ENCODE measurements around the gene NDRG3.
A peak's percentile ranks its signal among the peaks of the same experiment; 100 is the strongest.

Gene NDRG3

DNA sequence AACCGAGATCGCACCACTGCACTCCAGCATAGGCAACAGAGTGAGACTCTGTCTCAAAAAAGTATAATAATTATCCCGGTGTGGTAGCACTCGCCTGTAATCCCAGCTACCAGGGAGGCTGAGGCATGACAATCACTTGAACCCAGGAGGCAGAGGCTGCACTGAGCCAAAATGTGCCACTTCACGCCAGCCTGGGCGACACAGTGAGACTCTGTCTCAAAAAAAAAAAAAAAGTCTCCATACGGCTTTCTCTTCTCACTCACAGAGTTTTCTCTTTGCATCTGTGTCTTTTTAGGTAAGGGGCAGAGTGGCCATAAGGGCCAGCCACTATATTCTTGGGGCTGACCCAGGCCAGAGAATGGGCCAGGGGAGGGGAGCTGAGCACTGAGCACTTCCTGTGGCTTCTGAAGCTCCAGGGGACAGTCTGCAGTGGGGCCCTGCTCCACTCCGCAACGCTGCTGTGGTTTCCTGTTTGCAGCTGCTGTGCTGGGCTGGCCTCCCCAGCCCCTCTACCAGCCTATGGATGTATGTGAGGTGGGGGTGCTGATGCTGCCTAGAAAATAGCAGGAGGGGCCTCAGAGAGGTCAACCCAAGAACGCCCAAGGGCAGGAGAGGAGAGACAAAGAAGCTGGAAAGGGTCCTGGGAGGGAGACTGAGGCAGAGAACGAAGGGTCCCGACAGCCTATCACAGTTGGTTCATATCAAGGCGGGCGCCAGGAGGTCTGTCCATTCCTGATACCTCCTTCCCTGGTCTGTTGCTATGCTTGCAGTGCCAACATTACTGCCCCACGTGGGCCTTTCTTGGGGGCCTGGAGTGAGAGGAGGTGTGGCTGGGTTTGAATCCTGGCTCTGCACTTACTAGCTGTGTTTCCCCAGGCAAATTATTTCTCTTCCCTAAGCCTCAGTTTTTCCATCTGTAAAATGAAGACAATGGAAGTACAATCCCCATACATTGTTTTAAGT, 115.9 kb downstream of the NDRG3 start:
- H2AFZ ChIP-seq (ENCODE audit: low read length): peak overlapping the region; percentile 92
- DNase-seq (ENCODE audit: low spot score): no peak
- H3K9me3 ChIP-seq (replicated peaks in 1 of 2; ENCODE audit: control insufficient read depth in 2 of 2, insufficient read depth in 1 of 2, low read depth in 1 of 2, low read length in 2 of 2): no peaks in the 10 kb centered on the region
- H2AK5ac ChIP-seq (ENCODE audit: low read depth, low read length): no peak overlapping the region
- no peak overlapping the region for H3K14ac ChIP-seq (ENCODE audit: low read length)
- H3K27ac ChIP-seq (replicated peaks; ENCODE audit: low read length): no peak overlapping the region
- H4K8ac ChIP-seq (ENCODE audit: low read depth, low read length): no peak overlapping the region
- H2BK15ac ChIP-seq (ENCODE audit: low read length): peak overlapping the region; percentile 58
- H3K23ac ChIP-seq (ENCODE audit: low read depth, low read length, poor library complexity): peak overlapping the region; percentile 83
- no peak overlapping the region for H2BK120ac ChIP-seq (ENCODE audit: low read depth, low read length)
- H3K4me2 ChIP-seq (ENCODE audit: insufficient read depth, low read length, poor library complexity, severe bottlenecking): no peak overlapping the region
- H2BK5ac ChIP-seq (ENCODE audit: low read length): no peak overlapping the region
- no peaks in the 10 kb centered on the region for H3K36me3 ChIP-seq (replicated peaks in 1 of 2; ENCODE audit: control insufficient read depth in 2 of 2, insufficient read depth in 2 of 2, low read length in 2 of 2)
- no peak overlapping the region for H3K18ac ChIP-seq (ENCODE audit: low read length)
- H2BK12ac ChIP-seq (ENCODE audit: low read length): no peak overlapping the region
- H3K4ac ChIP-seq (ENCODE audit: low read length): no peak overlapping the region
- H3K4me1 ChIP-seq (ENCODE audit: control insufficient read depth in 2 of 2, insufficient read depth in 1 of 2, low read depth in 1 of 2, low read length in 2 of 2): peaks cover 0 to 6% of the 10 kb centered on the region in 2 donors
- no peak overlapping the region for H4K91ac ChIP-seq (ENCODE audit: low read depth, low read length, poor library complexity)
- peaks cover 0 to 5% (median 0%) of the 10 kb centered on the region in 3 experiments for H3K27me3 ChIP-seq (ENCODE audit: control insufficient read depth in 3 of 3, insufficient read depth in 3 of 3, low read depth in 1 of 3, low read length in 3 of 3)
- no peak overlapping the region for H3K9ac ChIP-seq (ENCODE audit: low read depth, low read length, poor library complexity)
- WGBS, 2 donors (ENCODE audit: extremely low coverage in 2 of 2, insufficient read length in 2 of 2, insufficient replicate concordance in 1 of 2): no CpG with 5 or more reads among the region's 15 CpGs
- H3K79me1 ChIP-seq (ENCODE audit: low read depth, low read length): peaks cover 3% of the 10 kb centered on the region
- H3K4me3 ChIP-seq (ENCODE audit: low read length in 2 of 2): no peak overlapping the region

DNA sequence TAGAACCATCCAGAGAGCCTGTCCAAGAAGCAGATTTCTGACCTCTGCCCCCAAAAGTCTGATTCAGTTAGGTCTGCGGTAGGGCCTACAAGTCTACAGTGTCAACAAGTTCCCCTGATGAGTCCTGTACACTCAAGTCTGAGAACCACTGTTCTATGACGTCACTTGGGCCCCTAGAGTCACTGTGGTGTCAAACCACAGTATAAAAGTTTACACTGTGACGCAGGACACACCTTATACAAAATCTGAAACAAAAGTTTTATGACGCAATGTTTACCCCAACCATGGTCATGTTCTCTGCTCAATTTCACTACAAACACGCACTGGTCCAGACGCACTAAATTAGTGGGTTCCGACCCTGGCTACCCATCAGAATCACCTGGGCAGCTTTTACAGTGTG, 117.8 kb downstream of the NDRG3 start:
- Histone ChIP-seq H3K4ac (ENCODE audit: low read length) (no peak overlapping the region), H4K8ac (ENCODE audit: low read depth, low read length) (no peak overlapping the region), H3K9me3 (replicated peaks in 1 of 2; ENCODE audit: control insufficient read depth in 2 of 2, insufficient read depth in 1 of 2, low read depth in 1 of 2, low read length in 2 of 2) (no peaks in the 10 kb centered on the region), H2BK12ac (ENCODE audit: low read length) (no peak overlapping the region), H3K27me3 (ENCODE audit: control insufficient read depth in 3 of 3, insufficient read depth in 3 of 3, low read depth in 1 of 3, low read length in 3 of 3) (no peaks in the 10 kb centered on the region), H2BK15ac (ENCODE audit: low read length) (no peak overlapping the region), H2BK120ac (ENCODE audit: low read depth, low read length) (no peak overlapping the region), H4K91ac (ENCODE audit: low read depth, low read length, poor library complexity) (no peak overlapping the region), H2BK5ac (ENCODE audit: low read length) (no peak overlapping the region), H3K18ac (ENCODE audit: low read length) (no peak overlapping the region), H3K4me1 (ENCODE audit: control insufficient read depth in 2 of 2, insufficient read depth in 1 of 2, low read depth in 1 of 2, low read length in 2 of 2) (peaks cover 0 to 11% of the 10 kb centered on the region in 2 donors), H2AK5ac (ENCODE audit: low read depth, low read length) (no peak overlapping the region), H3K36me3 (replicated peaks in 1 of 2; ENCODE audit: control insufficient read depth in 2 of 2, insufficient read depth in 2 of 2, low read length in 2 of 2) (no peaks in the 10 kb centered on the region), H3K23ac (ENCODE audit: low read depth, low read length, poor library complexity) (no peak overlapping the region), H2AFZ (ENCODE audit: low read length) (no peak overlapping the region), H3K4me3 (ENCODE audit: low read length in 2 of 2) (no peak overlapping the region), H3K4me2 (ENCODE audit: insufficient read depth, low read length, poor library complexity, severe bottlenecking) (no peak overlapping the region), H3K9ac (ENCODE audit: low read depth, low read length, poor library complexity) (no peak overlapping the region), H3K79me1 (ENCODE audit: low read depth, low read length) (peaks cover 3% of the 10 kb centered on the region), H3K27ac (replicated peaks; ENCODE audit: low read length) (no peak overlapping the region), H3K14ac (ENCODE audit: low read length) (no peak overlapping the region)
- no CpG with 5 or more reads among the region's 7 CpGs for WGBS, 2 donors (ENCODE audit: extremely low coverage in 2 of 2, insufficient read length in 2 of 2, insufficient replicate concordance in 1 of 2)
- no peak for DNase-seq (ENCODE audit: low spot score)

DNA sequence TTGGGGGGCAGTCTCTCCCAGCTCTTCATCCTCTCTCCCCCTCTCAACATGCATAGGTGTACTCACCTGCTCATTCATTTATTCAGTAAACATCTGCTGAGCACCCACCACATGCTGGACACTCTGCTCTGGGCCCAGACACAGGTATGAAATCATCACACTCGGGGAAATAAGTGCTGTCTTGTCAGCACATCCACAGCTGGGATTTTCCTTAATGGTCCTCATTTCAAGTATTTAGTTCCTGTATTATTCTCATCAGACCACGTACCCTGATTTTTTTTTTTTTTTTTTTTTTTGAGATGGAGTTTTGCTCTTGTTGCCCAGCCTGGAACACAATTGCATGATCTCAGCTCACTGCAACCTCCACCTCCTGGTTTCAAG, 121.0 kb downstream of the NDRG3 start:
- H4K8ac ChIP-seq (ENCODE audit: low read depth, low read length): no peak overlapping the region
- WGBS, 2 donors (ENCODE audit: extremely low coverage in 2 of 2, insufficient read length in 2 of 2, insufficient replicate concordance in 1 of 2): no CpG with 5 or more reads among the region's 2 CpGs

DNA sequence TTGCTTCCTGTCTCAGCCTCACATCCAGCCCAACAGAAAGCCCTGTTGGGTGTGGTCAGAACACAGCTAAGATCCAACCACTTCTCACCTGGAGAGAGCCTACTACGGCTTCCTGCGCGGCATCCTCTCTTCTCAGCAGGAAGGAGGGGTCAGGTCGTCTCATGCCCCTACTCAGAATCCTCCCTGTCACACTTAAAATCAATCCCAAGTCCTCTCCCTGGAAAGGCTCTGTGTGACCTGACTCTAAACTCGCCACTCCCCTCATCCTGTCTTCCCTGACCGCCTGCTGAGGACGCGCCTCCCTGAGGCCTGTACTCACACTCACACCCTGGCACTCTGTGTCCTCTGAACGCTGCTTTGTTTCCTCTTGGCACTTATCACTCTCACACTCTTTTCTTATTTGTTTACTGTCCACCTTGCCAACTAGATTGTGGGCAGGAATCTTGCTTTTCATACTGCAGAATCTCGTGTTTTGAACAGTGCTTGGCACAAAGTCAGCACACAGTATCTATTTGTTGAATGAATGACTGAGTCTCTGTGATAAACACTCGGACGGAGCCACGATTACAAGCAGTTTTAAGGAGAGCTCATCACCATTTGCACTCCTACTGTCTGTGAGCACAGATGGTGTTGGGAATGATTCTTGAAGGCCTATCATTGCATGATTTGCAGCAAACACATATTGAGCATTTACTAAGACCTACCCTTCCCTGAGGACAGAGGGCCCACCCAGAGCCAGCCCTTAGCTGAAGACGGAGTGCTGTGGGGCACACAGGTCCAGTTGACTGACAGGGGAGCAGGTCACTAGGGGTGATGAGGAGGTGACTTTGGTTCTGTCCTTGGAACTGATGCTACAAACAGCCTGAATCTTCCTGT, 121.6 kb downstream of the NDRG3 start:
- Histone ChIP-seq H2BK12ac (ENCODE audit: low read length) (no peak overlapping the region), H3K4ac (ENCODE audit: low read length) (no peak overlapping the region), H3K4me3 (ENCODE audit: low read length in 2 of 2) (no peak overlapping the region), H3K36me3 (replicated peaks in 1 of 2; ENCODE audit: control insufficient read depth in 2 of 2, insufficient read depth in 2 of 2, low read length in 2 of 2) (no peaks in the 10 kb centered on the region), H3K27ac (replicated peaks; ENCODE audit: low read length) (no peak overlapping the region), H2AK5ac (ENCODE audit: low read depth, low read length) (no peak overlapping the region), H4K8ac (ENCODE audit: low read depth, low read length) (no peak overlapping the region), H3K9me3 (replicated peaks in 1 of 2; ENCODE audit: control insufficient read depth in 2 of 2, insufficient read depth in 1 of 2, low read depth in 1 of 2, low read length in 2 of 2) (no peaks in the 10 kb centered on the region), H3K23ac (ENCODE audit: low read depth, low read length, poor library complexity) (no peak overlapping the region), H2BK5ac (ENCODE audit: low read length) (no peak overlapping the region), H2BK15ac (ENCODE audit: low read length) (no peak overlapping the region), H3K4me1 (ENCODE audit: control insufficient read depth in 2 of 2, insufficient read depth in 1 of 2, low read depth in 1 of 2, low read length in 2 of 2) (peaks cover 0 to 5% of the 10 kb centered on the region in 2 donors), H3K18ac (ENCODE audit: low read length) (no peak overlapping the region), H4K91ac (ENCODE audit: low read depth, low read length, poor library complexity) (no peak overlapping the region), H2AFZ (ENCODE audit: low read length) (peak overlapping the region; percentile 79), H3K14ac (ENCODE audit: low read length) (no peak overlapping the region), H3K79me1 (ENCODE audit: low read depth, low read length) (no peaks in the 10 kb centered on the region), H3K27me3 (ENCODE audit: control insufficient read depth in 3 of 3, insufficient read depth in 3 of 3, low read depth in 1 of 3, low read length in 3 of 3) (no peaks in the 10 kb centered on the region), H3K4me2 (ENCODE audit: insufficient read depth, low read length, poor library complexity, severe bottlenecking) (no peak overlapping the region), H2BK120ac (ENCODE audit: low read depth, low read length) (no peak overlapping the region), H3K9ac (ENCODE audit: low read depth, low read length, poor library complexity) (no peak overlapping the region)
- WGBS, 2 donors (ENCODE audit: extremely low coverage in 2 of 2, insufficient read length in 2 of 2, insufficient replicate concordance in 1 of 2): no CpG with 5 or more reads among the region's 14 CpGs
- DNase-seq (ENCODE audit: low spot score): no peak

More for the DNA sequence above, 121.0 kb downstream of the NDRG3 start:
- Histone ChIP-seq H3K27me3 (ENCODE audit: control insufficient read depth in 3 of 3, insufficient read depth in 3 of 3, low read depth in 1 of 3, low read length in 3 of 3) (no peaks in the 10 kb centered on the region), H3K4me3 (ENCODE audit: low read length in 2 of 2) (no peak overlapping the region), H3K18ac (ENCODE audit: low read length) (no peak overlapping the region), H3K9ac (ENCODE audit: low read depth, low read length, poor library complexity) (no peak overlapping the region), H2AFZ (ENCODE audit: low read length) (peak overlapping the region; percentile 79), H3K36me3 (replicated peaks in 1 of 2; ENCODE audit: control insufficient read depth in 2 of 2, insufficient read depth in 2 of 2, low read length in 2 of 2) (no peaks in the 10 kb centered on the region), H2BK15ac (ENCODE audit: low read length) (no peak overlapping the region), H3K23ac (ENCODE audit: low read depth, low read length, poor library complexity) (no peak overlapping the region), H3K4me1 (ENCODE audit: control insufficient read depth in 2 of 2, insufficient read depth in 1 of 2, low read depth in 1 of 2, low read length in 2 of 2) (peaks cover 0 to 8% of the 10 kb centered on the region in 2 donors), H3K4ac (ENCODE audit: low read length) (no peak overlapping the region), H3K79me1 (ENCODE audit: low read depth, low read length) (no peaks in the 10 kb centered on the region), H2BK5ac (ENCODE audit: low read length) (no peak overlapping the region), H2AK5ac (ENCODE audit: low read depth, low read length) (no peak overlapping the region), H3K9me3 (replicated peaks in 1 of 2; ENCODE audit: control insufficient read depth in 2 of 2, insufficient read depth in 1 of 2, low read depth in 1 of 2, low read length in 2 of 2) (no peaks in the 10 kb centered on the region), H2BK12ac (ENCODE audit: low read length) (no peak overlapping the region), H4K91ac (ENCODE audit: low read depth, low read length, poor library complexity) (no peak overlapping the region), H3K27ac (replicated peaks; ENCODE audit: low read length) (no peak overlapping the region), H3K4me2 (ENCODE audit: insufficient read depth, low read length, poor library complexity, severe bottlenecking) (no peak overlapping the region), H3K14ac (ENCODE audit: low read length) (no peak overlapping the region), H2BK120ac (ENCODE audit: low read depth, low read length) (no peak overlapping the region)
- DNase-seq (ENCODE audit: low spot score): no peak
